Limb (tissue), 2 donors: ENCODE data around the gene BMPER.

Experiments used
- DNase-seq, 2 donors: peaks; one replicate each; pipeline ENCODE4 v3.0.0-alpha.2; 2016; ENCODE audit errors: extremely low spot score in 2 of 2

BMPER gene

DNA sequence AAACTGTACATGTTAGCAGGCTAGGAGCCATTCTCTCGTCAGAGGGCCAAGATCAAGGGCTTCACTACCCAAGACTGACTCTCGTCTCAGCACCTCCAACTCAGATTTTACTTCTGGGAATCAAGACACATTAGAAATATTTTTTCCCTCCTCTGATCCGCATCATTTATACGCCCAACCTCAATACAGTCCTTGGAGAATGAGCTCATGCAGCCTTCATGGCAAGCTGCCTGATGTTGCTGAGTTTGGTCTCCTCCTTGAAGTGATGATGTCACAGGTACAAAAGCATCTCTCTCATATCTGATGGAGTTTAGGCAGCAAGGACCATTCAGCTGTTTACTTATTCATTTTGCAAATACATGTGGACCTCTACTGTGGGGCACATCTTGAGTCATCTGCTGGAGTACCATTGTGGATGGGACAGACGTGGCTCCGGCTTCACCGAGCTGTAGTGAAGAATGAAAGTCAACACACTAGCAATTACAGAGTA lies 114.0 kb downstream of the BMPER start:
- DNase-seq: peak; percentile 42 to 48

DNA sequence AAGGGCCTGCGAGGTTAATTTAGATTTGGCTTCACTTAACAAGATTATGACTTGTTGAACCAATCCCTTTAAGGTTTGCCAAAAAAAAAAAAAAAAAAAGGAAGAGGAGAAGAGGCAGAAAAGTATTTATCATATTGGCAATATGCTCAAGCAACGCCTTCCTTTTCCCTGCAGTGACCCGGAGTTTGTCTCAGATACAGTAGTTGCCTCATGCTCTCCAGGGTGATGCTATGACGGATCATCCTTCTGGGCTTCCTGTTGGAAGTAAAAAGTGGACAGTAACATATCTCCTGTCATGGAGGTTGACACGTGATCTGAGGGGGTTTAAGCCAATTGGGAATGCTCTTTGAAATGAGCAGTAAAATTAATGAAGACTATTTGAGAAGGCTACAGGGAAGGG lies 117.3 kb downstream of the BMPER start:
- no peak for DNase-seq

DNA sequence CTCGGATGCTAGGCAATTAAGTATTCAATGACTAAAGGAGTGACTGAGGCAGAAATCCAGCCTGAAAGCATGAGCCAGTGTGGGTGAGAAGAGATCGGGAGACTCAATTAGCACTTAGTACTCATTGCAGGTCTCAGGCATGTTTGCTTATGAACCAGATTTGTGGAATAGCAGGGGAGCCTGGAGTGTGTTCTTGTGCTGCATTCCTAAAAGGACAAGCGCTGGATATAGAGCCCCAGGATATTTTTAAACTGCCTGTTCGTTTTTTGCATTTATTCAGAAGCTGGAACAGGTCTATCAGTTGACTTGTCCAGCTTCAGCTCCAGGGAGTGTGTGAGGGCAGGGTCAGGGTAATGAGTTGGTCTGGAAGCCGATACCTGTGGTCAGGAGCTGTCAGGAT lies 120.3 kb downstream of the BMPER start:
- DNase-seq: no peak

DNA sequence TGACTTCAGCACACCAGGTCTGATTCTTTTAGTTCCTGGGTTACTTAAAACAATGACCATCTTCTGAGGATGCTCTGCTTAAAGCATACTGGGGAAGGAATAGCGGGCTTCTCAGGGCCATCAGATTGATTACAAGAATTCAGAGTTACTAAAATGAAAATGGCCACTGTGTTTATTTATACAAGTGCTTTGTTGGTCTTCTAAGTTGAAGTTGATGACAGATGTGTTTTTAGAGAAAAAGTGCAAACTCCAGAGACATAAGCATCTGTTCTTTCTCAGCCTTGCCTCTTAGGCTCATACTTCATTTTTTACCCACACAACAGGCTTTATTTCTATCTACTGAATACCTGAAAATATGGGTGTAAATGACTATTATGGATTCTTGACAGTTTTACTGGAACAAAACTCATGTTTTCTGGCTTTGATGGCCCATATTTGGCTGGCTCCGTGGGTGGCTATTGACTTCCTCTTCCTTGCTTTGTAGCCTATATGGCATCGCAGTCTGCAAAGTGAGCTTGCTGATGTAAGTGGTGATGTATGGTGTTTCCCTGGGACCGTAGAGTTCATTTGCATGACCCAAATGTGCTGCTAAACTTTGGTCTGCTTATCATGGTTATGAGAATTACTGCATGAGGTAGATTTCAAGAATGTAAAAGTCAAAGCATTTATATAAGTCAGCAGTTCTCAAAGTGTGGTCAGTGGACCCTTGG lies 121.3 kb downstream of the BMPER start:
- no peak for DNase-seq

DNA sequence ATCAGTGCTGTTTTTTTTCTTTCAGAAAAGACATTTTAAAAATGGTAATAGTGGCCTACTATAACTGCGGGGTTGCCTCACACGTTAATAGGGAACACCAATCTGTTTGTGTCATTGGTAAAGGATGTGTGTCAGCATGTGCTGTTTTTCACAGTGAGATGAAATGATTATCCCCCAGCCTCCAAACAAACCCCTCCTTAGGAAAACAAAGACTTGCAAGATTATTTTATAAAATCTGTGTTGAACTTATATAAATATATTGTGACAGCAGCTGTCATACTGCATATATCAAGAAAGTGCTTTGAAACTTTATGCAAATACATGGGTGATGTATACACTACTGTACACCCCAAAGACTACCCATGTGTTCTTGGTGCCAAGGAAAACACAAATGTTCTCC lies 125.8 kb downstream of the BMPER start:
- no peak for DNase-seq

DNA sequence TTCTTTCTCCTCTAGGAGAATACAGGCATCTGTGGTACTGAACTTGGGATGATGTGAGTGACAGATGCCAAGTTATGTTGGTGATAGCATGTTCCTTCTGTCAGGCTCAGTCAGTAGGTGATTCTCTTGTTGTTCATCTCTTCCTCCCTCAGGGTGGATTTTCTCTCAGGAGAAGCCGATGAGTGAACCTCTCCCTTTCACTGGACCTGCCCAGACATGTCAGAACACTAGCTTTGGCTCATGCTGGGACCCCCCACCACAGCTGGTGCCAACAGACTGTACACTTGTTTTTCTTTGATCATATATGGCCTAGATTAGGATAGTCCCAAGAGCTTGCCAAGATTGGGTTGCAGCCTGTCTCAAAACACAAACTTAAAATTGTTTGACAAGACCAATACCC lies 129.4 kb downstream of the BMPER start:
- DNase-seq: no peak

DNA sequence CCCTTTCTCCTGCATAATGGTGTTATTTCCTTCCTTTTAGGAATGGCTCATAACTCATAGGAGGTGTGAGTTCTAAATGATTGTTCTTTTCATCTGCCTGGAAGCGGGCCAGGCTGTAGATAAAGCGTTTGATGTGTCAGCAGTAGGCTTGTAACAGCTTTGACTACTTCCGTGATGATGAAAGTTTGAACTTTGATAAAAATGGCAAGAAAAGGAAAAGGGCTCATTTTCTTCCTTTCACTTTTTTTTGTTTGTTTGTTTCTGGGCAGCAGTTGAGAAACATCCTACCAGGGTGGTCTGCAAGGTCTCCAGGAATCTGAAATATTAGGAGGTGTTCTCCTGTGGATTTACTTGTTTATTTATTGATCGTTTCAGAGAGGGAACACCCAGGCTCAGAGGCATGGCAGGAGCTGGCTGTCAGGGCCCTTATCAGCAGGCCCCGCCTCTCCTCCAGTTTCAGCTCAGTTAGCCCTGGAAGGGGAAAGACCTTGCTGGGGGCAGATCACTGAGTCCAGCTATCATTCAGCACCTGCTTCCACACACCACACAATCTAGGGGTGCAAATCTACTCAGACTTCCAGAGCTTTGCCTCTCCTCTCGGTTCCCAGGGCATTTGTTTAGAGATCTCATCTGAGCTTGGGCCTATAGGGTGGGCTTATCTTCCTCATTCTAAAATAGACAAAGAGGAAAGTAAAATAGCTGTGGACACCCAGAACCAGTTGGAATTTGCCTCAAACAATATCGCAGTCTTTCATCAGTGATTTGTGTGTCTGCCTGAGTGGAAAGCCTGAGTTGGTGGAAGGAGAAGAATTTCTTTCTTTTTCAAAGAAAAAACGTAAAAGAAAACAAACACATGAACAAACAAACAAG lies 130.9 kb downstream of the BMPER start:
- DNase-seq: no peak

DNA sequence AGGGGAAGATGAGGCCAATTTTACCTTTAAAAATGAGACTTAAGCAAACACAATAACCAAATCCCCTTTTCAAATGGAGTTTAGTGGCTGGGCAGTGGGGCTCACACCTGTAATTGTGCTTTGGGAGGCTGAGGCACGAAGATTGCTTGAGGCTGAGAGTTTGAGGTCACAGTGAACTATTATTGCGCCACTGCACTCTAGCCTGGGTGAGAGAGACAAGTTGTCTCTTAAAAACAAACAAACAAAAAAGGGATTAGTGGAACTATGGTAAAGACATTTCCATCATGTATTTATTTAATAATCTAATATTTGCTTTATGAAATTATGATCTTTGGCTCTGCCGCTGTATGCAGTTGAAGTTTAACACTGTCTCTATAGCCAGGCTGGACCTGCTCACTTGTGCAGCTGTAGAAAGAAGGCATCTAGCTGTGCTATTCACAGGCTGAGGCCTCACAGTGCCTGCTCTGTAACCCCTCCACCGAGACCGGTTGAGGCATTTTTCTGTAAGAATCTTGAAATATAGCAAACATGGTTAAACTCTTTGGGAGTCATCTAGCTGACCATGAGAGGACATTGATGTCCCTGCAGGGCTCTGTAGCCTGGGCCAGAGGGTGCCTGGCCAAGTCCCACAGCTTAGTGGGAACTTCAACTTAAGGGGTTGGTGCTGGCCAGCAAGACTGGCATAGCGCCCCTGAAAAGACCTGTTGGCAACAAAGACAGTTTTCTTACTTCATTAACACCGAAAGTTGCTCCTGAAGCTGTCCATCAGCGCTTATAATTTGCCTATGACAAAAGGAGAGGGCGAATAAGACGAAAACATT lies 131.8 kb downstream of the BMPER start:
- DNase-seq: no peak

DNA sequence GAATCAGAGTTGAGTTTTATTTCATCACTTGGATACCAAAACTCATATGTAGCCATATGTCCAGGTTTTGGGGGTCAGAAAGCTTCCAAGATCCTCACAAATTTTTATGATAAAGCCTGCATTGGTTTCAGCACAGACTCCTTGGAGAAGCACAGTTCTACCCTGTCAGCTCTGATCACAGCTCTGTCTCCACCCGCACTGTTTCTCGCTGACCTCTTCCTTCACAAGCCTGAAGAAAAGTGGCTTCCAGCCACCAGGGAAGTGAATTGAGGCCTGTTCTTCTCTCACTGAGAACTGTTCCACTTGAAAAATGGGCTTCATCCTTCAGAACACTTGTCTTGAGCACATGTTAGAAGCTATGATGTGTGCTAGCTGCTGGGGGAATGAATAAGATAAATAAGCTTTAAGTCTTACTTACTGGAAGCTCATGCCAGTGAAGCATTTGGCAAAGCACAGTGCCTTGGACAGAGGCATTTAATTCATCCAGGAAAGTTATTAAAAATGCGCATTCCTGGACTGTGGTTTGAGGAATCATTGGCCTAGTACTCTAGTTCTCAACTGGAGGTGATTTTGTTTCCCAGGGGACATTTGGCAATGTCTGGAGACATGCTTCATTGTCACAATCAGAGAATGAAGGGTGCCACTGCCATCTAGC lies 133.6 kb downstream of the BMPER start:
- no peak for DNase-seq

DNA sequence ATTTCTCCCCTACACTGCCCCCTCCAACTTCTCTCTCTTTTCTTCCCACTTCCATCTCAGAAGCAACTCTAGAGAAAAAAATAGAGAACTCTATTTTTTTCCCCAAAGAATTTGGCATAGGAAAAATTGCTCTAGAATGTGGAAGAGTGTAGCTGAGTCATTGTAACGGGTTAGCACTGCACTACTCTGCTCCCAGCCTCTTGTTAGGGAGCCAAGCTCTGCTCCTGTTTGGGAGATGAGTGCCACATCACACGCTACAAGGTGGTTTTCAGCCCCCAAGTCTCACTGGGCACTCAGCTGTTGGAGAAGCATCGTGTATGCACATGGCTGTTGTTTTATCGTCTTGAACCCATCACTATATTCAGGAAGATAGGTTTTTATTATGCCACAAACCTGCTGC lies 136.4 kb downstream of the BMPER start:
- DNase-seq: no peak

DNA sequence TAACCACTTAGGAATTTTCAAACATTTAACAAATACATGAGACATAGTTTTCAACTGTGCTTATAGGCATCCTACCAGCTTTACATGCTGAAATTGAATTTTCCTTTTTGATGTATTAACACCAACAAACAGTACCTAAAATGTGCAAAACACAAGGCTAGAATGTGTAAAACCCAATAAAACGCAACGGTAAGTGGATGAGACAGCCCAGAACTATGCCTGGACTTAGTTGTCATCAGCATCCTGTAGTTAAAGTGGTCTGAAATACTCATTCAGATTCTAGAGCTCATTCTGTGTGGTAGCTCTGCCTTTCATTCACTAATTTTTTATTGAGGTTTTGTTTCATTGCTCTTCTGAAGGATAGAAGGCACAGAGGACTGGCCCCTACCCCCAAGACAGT lies 137.1 kb downstream of the BMPER start:
- DNase-seq: no peak

DNA sequence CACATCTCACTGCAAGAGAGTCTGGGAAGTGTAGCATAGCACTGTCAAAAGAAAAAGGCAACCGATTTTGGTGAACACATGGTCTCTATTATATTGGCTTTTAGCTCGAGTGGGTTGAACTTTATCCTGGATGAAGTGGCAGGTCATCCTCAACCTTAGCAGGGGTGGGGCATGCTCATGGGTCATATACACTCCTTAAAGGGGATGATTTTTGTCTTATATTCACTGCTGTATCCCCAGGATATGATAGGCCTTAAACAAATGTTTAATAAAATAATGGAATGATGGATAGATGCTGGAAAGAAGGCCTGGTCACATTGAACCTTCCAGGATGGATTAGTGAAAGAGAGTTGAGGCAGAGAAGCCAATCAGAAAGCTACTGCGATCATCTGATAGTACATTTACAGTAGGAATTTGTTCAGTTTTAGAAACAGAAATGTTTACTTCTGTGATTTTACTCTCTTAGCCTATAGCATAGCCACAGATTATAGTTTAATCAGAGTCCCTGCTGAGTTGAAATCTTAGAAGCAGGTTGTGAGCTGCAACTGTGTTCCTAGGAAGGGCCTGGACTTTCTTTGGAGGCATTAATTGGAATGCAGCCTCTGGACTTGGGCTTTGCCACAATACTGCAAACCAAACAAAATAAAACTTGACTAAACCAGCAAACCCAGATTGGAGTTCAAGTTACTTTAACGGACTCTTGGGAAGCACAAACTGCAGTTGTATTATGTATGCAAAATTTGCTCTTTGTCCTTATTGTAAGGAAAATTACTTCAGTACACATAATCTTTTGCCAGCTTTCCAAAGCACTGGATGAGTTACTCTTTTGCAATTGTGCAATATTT lies 138.3 kb downstream of the BMPER start:
- DNase-seq: peak in 1 of 2 donors; percentile 29

DNA sequence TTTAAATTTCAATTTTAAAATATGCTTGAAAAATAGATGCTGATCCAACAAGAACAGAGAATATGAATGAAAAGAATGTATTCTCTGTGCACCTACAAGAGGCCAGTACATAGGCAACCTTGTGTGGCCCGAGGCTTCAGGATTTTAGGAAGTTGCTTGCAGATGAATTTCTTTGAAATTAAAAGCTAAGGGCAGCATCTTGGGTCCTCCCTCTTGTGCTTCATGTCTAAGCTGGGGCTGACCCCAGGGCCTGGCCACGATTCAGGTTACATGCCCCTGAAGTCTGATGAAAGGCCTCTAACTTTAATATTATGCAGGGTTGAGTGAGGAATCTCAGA lies 138.9 kb downstream of the BMPER start:
- no peak for DNase-seq

DNA sequence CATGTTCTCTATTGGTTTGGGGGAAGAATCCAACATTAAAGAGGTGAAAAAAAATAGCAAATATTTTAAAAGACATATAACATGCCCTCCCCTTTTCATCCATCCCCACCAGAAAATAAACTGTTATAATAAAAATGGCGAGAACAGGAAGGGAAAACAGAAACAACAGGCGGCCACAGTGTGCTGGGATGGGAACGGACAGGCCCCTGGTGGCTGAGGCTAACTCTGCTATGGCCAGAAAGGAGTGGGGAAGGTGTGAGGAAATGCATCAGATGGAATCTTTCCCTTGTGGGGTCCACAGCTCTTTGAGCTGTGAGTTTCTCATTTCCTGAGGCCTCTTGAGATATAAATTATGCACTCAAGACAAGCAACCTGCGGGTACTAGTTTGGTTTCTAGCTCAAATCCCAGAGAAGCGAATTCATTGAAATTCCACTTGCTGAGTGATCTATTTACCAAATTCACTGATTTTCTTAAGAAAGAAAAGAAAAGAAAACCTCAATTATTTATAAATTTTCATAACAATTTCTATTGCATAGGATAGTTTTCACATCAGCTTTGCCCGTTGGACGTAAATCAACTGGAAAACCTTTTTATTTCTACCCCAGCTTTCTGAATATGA lies 139.5 kb downstream of the BMPER start:
- no peak for DNase-seq

DNA sequence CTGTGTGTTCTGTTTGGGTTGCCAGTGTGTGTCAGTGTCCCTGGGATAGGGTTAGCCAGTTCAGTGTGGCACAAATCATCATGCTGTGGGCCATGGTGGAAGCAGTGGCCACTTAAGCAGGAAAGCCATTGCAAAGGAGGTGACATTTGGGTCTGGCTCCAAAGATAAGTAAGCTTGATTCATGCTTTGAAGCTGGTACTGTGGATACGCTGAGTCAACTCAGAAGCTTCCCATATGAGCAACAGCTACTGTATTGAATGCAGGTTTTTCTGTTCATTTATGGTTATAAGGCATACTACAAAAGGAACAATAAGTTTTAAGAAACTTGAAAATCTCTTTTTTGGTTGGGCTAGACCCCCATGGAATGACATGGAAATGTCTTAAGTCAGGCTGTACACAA lies 143.1 kb downstream of the BMPER start:
- no peak for DNase-seq

DNA sequence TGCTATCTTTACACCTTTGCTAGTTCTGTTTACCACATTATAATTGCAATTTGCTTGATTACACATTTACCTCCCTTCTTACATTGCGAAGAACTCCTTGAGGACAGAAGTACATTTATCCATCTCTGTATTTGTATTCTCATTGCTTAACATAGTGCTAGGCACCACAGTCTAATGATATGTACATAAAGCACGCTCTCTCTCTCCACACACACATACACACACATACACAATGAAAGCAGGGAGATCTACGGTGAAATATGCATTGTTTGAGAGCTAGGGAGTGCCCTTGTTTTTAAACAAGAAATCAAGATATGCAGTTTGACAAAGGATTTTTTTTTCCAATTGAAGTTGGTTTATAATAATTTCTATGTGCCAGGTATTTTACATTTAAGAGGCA lies 148.7 kb downstream of the BMPER start:
- DNase-seq: no peak

DNA sequence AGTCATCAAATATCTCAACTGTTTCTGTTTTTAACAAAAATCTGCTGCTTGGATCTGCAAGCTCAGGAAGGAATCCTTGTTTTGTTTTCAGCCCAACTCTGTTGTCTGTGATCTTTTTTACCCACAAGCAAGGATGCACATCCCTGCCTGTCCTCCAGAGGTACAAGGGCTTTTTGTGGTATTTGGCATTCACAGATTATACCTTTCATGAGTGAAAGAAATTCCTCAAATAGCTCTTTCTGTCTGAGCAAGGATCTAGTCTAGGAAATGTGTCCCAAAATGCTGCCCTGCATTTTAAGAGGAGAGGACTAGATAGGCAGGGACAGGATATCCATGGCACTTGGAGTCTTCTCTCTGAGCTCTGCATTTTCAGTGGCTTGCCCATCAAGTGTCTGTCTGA lies 151.8 kb downstream of the BMPER start:
- DNase-seq: no peak

DNA sequence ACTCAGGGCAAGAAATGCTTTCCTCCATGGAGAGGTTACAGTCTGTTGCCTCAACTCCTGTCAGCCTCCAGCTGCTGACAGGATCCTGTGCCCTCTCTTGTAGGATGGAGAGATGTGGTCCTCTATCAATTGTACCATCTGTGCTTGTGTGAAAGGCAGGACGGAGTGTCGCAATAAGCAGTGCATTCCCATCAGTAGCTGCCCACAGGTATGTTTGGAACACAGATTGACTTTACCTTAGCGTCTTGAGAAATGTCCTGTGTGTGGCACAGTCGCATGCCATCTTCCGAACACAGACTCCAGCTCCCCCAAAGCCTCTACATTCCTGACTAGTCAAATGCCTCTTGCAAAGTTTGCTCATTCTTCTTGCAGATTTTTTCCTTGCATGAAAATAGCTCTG lies 152.6 kb downstream of the BMPER start:
- DNase-seq: no peak

DNA sequence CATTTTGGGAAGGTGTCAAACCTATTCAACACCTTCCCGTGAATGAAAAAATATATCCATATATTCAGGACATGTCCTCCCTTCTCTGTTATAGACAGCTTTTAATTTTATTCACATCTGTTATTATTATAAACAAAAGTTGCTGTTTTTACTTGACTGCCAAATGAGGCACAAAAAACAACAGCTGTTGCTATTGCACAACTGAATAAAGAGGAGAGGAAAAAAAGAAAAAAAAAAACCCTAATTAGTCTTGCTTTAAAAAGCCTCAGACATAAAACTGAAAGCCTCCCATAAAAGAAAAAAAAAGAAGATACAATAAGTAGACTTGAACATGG lies 153.4 kb downstream of the BMPER start:
- DNase-seq: no peak

DNA sequence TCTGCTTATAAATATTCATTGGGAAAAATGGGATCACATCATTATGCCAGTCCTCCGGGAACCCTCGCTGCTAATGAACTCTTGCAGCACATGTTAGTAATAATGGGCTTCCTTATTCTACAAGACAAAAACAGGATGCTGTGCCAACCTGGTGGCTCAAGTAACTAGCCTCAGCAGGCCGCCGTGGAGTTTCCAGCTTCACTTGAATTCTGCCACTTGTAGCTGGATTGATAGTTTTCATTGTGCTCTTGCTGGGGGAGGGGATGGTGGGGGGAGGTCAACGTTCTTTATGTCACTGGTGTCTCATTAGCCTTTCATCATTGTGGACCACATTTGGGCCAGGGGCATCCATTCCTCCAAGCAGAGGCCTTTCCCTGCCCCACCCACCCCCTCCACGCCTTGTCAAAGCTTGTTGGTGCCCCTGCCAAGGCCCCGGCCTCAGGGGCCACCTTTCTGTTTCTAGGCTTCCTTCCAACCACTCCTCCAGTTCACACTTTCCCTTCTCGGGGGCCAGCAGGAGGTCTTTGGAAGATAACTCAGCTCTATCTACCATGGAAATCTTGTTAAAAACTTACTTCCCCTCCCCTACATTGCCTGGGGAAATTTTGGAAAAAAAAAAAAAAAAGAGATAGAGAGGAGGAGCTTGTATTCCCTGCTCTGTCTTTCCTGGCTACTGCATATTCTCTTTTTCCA lies 153.9 kb downstream of the BMPER start:
- peak; percentile 30 to 59 for DNase-seq
